T-helper 1 cell treated with Interleukin-12 subunit alpha and Interleukin-12 subunit beta and Interleukin-4 antibody, amounts not matched to agents 30 μg/mL and 1 μg/mL, for 36 hours (primary cell): ENCODE results near the gene PIK3CD.

Experiments
- H3K27ac Mint-ChIP-seq: one replicate; pipeline ENCODE4 v1.8.0; 2021; ENCODE audit warnings: mild to moderate bottlenecking, mixed read lengths
- H3K27me3 Mint-ChIP-seq: one replicate; pipeline ENCODE4 v1.8.0; 2021; ENCODE audit warnings: low read depth, mixed read lengths
- H3K36me3 Mint-ChIP-seq: one replicate; pipeline ENCODE4 v1.8.0; 2021; ENCODE audit warnings: low read depth, mixed read lengths
- H3K4me1 Mint-ChIP-seq: one replicate; pipeline ENCODE4 v1.8.0; 2021; ENCODE audit warnings: low read depth, mixed read lengths
- H3K4me3 Mint-ChIP-seq: one replicate; pipeline ENCODE4 v1.8.0; 2021; ENCODE audit warnings: mild to moderate bottlenecking, moderate library complexity, mixed read lengths
- H3K9me3 Mint-ChIP-seq: one replicate; pipeline ENCODE4 v1.8.0; 2021; ENCODE audit warnings: mixed read lengths

Gene PIK3CD

DNA sequence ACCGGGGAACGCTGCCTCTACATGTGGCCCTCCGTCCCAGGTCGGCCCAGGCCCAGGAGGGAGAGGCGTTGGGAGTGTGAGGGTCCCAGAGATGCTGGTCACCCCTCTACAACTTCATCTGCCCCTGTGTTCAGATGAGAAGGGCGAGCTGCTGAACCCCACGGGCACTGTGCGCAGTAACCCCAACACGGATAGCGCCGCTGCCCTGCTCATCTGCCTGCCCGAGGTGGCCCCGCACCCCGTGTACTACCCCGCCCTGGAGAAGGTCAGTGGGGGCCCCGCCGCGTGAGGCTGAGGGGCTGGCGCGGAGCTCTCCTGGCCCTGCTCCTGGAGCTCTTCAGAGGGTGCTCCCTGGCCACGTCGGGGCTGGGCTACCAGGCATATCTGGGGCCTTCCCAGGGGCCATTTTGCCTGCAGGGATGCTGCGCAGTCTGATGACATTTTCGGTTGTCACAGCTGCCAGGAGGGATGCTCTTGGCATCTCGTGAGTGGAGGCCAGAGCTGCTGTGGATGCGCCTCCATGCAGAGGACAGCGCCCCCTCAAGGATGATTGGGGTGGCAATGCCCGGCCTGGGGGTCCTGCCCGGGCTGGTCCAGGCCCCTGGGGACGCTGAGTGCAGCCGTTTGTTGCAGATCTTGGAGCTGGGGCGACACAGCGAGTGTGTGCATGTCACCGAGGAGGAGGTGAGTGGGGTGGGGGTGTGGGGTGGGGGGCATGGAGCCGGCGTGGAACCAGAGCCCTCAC is 68.6 kb downstream of the PIK3CD start:
- peak overlapping the region; percentile 45 for H3K27ac Mint-ChIP-seq
- peaks cover 45% of the 10 kb centered on the region for H3K4me1 Mint-ChIP-seq
- no peaks in the 10 kb centered on the region for H3K27me3 Mint-ChIP-seq
- H3K9me3 Mint-ChIP-seq = no peaks in the 10 kb centered on the region
- H3K36me3 Mint-ChIP-seq = peaks cover 74% of the 10 kb centered on the region
- H3K4me3 Mint-ChIP-seq = no peak overlapping the region

DNA sequence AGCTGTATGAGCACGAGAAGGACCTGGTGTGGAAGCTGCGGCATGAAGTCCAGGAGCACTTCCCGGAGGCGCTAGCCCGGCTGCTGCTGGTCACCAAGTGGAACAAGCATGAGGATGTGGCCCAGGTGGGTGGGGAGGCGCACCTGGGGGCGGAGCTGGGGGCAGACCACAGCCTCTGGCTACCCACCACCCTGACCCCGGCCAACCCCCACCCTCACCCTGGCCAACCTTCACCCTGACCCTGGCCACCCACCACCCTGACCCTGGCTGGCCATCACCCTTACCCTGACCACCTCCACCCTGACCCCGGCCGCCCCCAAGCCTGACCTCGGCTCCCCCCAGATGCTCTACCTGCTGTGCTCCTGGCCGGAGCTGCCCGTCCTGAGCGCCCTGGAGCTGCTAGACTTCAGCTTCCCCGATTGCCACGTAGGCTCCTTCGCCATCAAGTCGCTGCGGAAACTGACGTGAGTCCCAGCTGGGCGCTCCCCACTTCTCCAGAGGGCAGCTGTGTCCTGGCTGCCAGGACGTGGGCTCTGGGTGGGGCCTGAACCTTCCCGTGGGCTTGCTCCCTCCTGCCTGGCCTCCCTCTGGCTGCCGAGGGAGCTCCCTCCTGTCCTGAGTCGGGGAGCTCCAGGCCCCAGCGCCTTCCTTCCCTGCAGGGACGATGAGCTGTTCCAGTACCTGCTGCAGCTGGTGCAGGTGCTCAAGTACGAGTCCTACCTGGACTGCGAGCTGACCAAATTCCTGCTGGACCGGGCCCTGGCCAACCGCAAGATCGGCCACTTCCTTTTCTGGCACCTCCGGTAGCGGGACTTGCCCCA is 69.5 kb downstream of the PIK3CD start:
- Mint-ChIP-seq H3K27ac (peak overlapping the region; percentile 57), H3K9me3 (no peaks in the 10 kb centered on the region), H3K36me3 (peaks cover 72% of the 10 kb centered on the region), H3K4me3 (no peak overlapping the region), H3K27me3 (no peaks in the 10 kb centered on the region), H3K4me1 (peaks cover 44% of the 10 kb centered on the region)

DNA sequence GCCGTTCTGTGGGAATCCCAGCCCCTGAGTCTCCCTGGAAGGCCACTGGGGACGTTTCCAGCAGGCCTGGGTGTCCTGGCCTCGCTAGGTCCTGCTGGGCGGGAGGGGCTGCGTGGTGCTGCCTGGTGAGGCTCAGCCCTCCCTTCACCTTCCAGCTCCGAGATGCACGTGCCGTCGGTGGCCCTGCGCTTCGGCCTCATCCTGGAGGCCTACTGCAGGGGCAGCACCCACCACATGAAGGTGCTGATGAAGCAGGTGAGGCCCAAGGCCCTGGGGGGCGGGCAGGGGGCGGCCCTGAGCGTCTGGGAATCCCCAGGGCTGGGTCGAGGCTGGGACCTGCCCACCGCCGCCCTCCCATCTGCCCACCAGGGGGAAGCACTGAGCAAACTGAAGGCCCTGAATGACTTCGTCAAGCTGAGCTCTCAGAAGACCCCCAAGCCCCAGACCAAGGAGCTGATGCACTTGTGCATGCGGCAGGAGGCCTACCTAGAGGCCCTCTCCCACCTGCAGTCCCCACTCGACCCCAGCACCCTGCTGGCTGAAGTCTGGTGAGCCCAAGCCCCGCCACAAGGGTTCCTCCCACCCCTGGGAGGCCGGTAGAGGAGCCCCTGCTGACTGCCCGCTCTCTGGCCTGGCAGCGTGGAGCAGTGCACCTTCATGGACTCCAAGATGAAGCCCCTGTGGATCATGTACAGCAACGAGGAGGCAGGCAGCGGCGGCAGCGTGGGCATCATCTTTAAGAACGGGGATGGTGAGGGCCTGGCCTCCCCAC is 70.3 kb downstream of the PIK3CD start:
- H3K4me1 Mint-ChIP-seq = peaks cover 39% of the 10 kb centered on the region
- H3K27ac Mint-ChIP-seq = peak overlapping the region; percentile 57
- H3K27me3 Mint-ChIP-seq = no peaks in the 10 kb centered on the region
- no peaks in the 10 kb centered on the region for H3K9me3 Mint-ChIP-seq
- no peak overlapping the region for H3K4me3 Mint-ChIP-seq
- H3K36me3 Mint-ChIP-seq = peaks cover 71% of the 10 kb centered on the region

DNA sequence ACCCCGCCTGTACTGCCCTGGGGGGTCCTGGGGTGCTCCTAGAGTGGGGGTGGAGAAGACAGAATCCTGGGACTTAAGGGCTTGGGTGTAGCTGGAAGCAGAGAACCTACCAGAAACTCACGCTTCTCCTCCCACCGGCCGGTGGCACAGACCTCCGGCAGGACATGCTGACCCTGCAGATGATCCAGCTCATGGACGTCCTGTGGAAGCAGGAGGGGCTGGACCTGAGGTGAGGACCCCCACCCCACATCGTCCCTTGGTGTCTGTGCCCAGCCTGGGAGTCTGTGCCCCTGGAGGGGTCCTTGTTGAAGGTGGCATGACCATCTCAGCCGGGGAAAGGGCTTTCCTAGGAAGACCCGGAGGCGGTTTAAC is 70.8 kb downstream of the PIK3CD start:
- H3K4me3 Mint-ChIP-seq = no peak overlapping the region
- peaks cover 38% of the 10 kb centered on the region for H3K4me1 Mint-ChIP-seq
- no peaks in the 10 kb centered on the region for H3K27me3 Mint-ChIP-seq
- no peaks in the 10 kb centered on the region for H3K9me3 Mint-ChIP-seq
- peaks cover 70% of the 10 kb centered on the region for H3K36me3 Mint-ChIP-seq
- H3K27ac Mint-ChIP-seq = no peak overlapping the region

DNA sequence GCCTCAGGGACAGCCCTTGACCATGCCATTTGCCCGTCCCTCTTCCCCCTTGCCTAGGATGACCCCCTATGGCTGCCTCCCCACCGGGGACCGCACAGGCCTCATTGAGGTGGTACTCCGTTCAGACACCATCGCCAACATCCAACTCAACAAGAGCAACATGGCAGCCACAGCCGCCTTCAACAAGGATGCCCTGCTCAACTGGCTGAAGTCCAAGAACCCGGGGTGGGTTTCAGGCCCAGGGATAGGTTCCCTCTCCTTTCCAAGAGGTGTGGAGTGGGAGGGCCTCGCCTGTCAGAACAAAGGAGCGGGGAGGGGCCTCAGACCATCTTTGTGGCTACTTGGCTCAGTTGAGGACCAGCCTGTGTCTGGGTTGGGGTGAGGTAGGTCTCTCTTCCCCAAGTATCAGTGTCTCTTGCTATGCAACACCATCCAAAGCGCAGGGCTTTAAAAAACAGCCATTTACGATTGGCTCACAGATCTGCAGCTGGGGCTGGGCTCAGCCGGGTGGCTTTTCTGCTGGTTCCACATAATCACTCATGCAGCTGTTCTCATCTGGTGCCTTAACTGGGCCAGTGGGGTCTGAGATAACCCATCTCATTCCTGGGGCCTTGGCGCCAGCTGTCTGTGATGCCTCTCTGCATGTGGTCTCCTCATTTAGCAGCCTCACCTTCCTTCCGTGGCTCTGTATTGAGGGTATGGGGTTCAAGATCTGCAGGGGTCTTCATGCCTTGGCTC is 71.7 kb downstream of the PIK3CD start:
- peak overlapping the region; percentile 72 for H3K27ac Mint-ChIP-seq
- H3K4me3 Mint-ChIP-seq = no peak overlapping the region
- H3K27me3 Mint-ChIP-seq = no peaks in the 10 kb centered on the region
- peaks cover 37% of the 10 kb centered on the region for H3K4me1 Mint-ChIP-seq
- H3K36me3 Mint-ChIP-seq = peaks cover 68% of the 10 kb centered on the region
- H3K9me3 Mint-ChIP-seq = no peaks in the 10 kb centered on the region

DNA sequence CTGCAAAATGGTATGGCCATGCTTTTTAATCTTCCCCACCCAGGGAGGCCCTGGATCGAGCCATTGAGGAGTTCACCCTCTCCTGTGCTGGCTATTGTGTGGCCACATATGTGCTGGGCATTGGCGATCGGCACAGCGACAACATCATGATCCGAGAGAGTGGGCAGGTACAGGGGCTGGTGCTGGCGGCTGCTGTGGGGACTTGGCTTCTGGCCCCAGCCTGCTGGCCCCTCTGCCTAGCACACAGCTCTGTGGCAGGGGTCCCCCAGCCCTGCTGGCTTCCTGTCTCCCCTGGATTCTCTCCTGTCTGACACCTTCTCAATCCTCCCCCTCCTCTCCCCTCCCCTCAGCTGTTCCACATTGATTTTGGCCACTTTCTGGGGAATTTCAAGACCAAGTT is 72.4 kb downstream of the PIK3CD start:
- Mint-ChIP-seq H3K4me1 (peaks cover 44% of the 10 kb centered on the region), H3K36me3 (peaks cover 75% of the 10 kb centered on the region), H3K27me3 (no peaks in the 10 kb centered on the region), H3K9me3 (no peaks in the 10 kb centered on the region), H3K27ac (peak overlapping the region; percentile 72), H3K4me3 (no peak overlapping the region)

DNA sequence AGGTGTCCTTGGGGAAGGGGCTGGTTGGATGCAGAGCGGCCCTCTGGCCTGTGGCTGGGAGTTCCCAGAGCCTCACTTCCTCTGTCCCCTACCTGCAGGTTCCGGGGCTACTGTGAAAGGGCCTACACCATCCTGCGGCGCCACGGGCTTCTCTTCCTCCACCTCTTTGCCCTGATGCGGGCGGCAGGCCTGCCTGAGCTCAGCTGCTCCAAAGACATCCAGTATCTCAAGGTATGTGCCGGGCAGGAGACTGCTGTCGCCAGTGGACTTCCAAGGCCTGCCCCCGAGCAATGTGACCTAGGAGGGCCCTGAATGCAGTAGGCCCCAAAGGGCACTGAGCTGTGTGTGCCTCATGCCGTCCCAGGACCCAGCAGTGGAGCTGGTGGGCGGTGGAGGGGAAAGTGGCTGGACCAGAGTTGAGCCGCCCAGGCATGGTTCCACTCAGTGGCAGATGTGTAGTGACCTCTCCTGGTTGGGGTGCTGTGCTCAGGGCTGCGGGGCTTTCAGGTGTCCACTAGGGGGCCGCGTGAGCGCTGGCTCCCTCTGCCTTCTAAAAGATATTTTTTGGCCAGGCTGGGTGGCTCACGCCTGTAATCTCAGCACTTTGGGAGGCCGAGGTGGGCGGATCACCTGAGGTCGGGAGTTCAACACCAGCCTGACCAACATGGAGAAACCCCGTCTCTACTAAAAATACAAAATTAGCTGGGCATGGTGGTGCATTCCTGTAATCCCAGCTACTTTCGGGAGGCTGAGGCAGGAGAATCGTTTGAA is 73.4 kb downstream of the PIK3CD start:
- H3K36me3 Mint-ChIP-seq = peaks cover 73% of the 10 kb centered on the region
- H3K27me3 Mint-ChIP-seq = no peaks in the 10 kb centered on the region
- peak overlapping the region; percentile 52 for H3K27ac Mint-ChIP-seq
- H3K9me3 Mint-ChIP-seq = no peaks in the 10 kb centered on the region
- H3K4me1 Mint-ChIP-seq = peaks cover 43% of the 10 kb centered on the region
- no peak overlapping the region for H3K4me3 Mint-ChIP-seq

DNA sequence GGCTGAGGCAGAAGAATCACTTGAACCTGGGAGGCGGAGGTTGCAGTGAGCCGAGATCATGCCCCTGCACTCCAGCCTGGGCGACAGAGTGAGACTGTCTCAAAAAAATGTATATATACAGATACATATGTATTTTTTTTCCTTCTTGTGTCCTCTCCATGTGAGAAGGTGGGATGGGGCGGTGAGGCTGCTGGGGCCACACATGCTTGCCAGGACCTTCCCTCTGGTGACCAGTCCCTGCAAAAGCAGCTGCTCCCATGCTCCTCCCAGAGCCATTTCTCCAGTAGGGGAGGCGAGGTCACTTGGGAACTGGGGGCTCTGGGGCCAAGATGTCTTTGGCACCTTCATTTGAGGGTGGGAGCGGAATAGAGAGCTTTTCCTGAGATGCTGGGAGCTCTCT is 74.9 kb downstream of the PIK3CD start:
- no peak overlapping the region for H3K4me3 Mint-ChIP-seq
- peaks cover 72% of the 10 kb centered on the region for H3K36me3 Mint-ChIP-seq
- no peak overlapping the region for H3K27ac Mint-ChIP-seq
- H3K4me1 Mint-ChIP-seq = peaks cover 39% of the 10 kb centered on the region
- H3K9me3 Mint-ChIP-seq = no peaks in the 10 kb centered on the region
- H3K27me3 Mint-ChIP-seq = no peaks in the 10 kb centered on the region

DNA sequence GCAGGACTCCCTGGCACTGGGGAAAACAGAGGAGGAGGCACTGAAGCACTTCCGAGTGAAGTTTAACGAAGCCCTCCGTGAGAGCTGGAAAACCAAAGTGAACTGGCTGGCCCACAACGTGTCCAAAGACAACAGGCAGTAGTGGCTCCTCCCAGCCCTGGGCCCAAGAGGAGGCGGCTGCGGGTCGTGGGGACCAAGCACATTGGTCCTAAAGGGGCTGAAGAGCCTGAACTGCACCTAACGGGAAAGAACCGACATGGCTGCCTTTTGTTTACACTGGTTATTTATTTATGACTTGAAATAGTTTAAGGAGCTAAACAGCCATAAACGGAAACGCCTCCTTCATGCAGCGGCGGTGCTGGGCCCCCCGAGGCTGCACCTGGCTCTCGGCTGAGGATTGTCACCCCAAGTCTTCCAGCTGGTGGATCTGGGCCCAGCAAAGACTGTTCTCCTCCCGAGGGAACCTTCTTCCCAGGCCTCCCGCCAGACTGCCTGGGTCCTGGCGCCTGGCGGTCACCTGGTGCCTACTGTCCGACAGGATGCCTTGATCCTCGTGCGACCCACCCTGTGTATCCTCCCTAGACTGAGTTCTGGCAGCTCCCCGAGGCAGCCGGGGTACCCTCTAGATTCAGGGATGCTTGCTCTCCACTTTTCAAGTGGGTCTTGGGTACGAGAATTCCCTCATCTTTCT is 75.5 kb downstream of the PIK3CD start:
- Mint-ChIP-seq H3K4me3 (peak overlapping the region; percentile 14), H3K9me3 (no peaks in the 10 kb centered on the region), H3K4me1 (peaks cover 43% of the 10 kb centered on the region), H3K27me3 (no peaks in the 10 kb centered on the region), H3K36me3 (peaks cover 74% of the 10 kb centered on the region), H3K27ac (peak overlapping the region; percentile 77)

DNA sequence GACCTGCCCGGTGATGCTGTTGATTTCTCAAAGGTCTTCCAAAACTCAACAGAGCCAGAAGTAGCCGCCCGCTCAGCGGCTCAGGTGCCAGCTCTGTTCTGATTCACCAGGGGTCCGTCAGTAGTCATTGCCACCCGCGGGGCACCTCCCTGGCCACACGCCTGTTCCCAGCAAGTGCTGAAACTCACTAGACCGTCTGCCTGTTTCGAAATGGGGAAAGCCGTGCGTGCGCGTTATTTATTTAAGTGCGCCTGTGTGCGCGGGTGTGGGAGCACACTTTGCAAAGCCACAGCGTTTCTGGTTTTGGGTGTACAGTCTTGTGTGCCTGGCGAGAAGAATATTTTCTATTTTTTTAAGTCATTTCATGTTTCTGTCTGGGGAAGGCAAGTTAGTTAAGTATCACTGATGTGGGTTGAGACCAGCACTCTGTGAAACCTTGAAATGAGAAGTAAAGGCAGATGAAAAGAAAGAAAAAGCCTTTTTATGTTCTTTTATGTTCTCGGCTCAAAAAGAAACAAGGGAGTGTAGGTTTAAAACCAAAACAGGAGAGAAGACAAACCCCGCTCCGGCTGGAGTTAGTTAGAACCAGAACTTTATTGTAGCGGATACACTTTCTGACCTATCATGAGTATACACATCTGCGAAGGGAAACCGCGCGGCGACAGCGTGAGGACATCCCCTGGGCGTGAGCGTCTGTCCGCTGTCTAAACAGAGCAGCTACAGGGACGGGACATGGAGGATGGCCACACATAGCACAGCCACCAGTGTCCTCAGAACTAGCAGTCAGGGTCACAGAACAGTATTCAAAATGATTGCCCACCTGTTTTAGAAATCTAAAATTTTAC is 77.1 kb downstream of the PIK3CD start:
- Mint-ChIP-seq H3K27me3 (no peaks in the 10 kb centered on the region), H3K36me3 (peaks cover 72% of the 10 kb centered on the region), H3K9me3 (no peaks in the 10 kb centered on the region), H3K4me3 (peak overlapping the region; percentile 74), H3K27ac (peak overlapping the region; percentile 94), H3K4me1 (peaks cover 47% of the 10 kb centered on the region)

DNA sequence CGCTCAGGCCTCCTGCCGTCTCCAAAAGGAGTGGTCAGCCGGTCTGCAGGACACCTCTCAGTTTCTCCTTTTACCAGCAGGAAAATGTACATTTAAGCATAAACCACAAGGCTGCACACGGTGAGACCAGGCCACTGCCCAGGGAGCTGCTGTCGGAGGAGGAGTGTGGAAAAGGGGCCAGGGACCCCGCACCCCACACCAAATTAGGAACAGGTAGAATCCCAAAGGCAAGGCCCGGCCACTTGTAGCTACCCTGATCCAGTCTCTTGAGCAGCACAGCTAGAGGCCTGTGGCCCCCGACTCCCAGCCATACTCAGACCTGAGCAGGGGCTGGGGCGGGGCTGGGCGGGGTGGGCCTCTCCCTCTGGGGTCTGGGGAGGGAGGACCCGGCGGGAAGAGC is 78.0 kb downstream of the PIK3CD start:
- Mint-ChIP-seq H3K4me3 (peak overlapping the region; percentile 74), H3K27me3 (no peaks in the 10 kb centered on the region), H3K9me3 (no peaks in the 10 kb centered on the region), H3K36me3 (peaks cover 70% of the 10 kb centered on the region), H3K27ac (peak overlapping the region; percentile 94), H3K4me1 (peaks cover 46% of the 10 kb centered on the region)

DNA sequence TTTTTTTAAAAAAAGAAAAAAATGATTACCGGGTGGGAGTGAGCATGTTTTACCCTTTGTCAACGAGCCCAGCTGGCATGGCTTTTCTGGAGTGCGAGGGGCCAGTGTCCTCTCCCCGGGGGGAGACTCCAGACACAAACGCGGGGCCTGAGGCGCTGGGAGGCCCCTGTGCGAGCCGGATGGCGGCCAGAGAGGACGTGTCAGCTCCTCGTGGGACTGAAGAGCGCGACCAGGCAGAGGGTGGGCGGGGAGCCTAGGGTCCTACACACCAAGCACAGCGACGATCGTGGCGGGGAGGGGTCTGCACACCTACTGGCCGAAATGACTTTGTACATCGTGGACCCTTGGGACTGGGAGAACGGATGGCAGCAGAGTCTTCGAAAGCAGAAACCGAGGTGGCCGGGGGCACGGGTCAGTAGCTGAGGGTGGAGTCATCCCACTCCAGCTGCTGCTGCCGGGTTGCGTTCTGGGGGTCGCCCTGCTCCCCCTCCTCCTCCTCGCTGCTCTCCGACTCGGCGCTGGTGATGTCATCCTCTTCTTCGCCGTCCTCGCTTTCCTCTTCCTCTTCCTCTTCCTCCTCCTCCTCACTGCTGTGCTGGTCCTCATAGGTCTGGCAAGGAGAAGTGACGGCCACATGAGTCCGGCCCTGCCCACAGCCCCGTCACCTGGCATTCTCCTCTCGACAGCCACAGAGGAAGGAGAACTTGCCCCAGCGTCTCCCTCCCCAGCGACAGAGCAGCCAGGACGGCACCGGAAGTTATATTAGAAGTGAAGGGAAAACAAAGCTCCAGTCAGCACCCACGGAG is 78.8 kb downstream of the PIK3CD start:
- Mint-ChIP-seq H3K27ac (peak overlapping the region; percentile 74), H3K4me3 (peak overlapping the region; percentile 59), H3K36me3 (peaks cover 66% of the 10 kb centered on the region), H3K27me3 (no peaks in the 10 kb centered on the region), H3K4me1 (peaks cover 41% of the 10 kb centered on the region), H3K9me3 (no peaks in the 10 kb centered on the region)
